KMS-11 (cell line): ENCODE measurements around the gene KRT39.

Experiments used
- H2AFZ ChIP-seq: fragments of 200-600 bp; sonication (generic); 2 replicates; pipeline ENCODE4 v1.6.1; 2016; ENCODE audit warnings: antibody characterized with exemption, mixed run types, low read depth
- H3K27ac ChIP-seq: fragments of 200-600 bp; sonication (generic); 2 replicates; pipeline ENCODE4 v1.6.1; 2016; ENCODE audit warnings: mild to moderate bottlenecking, mixed run types
- H3K27me3 ChIP-seq: fragments of 200-600 bp; sonication (generic); 2 replicates; pipeline ENCODE4 v1.6.1; 2017; ENCODE audit warnings: mild to moderate bottlenecking, low read depth, mixed run types, moderate library complexity; ENCODE audit not compliant: insufficient read depth
- H3K36me3 ChIP-seq: fragments of 200-600 bp; sonication (generic); 2 replicates; pipeline ENCODE4 v1.6.1; 2017; ENCODE audit warnings: mild to moderate bottlenecking, mixed run types; ENCODE audit not compliant: insufficient read depth
- H3K4me1 ChIP-seq: fragments of 200-600 bp; sonication (generic); 2 replicates; pipeline ENCODE4 v1.6.1; 2016; ENCODE audit warnings: mild to moderate bottlenecking, low read depth, mixed run types; ENCODE audit not compliant: poor library complexity, severe bottlenecking
- H3K4me2 ChIP-seq: fragments of 200-600 bp; sonication (generic); 2 replicates; pipeline ENCODE4 v1.7.0; 2016; ENCODE audit warnings: mild to moderate bottlenecking, mixed run types
- H3K4me3 ChIP-seq: fragments of 200-600 bp; sonication (generic); IDR thresholded peaks from 2 replicates; pipeline ENCODE4 v1.6.1; 2017; ENCODE audit warnings: low read depth, low read length, mixed read lengths; ENCODE audit not compliant: insufficient read depth
- H3K79me2 ChIP-seq: fragments of 200-600 bp; sonication (generic); 2 replicates; pipeline ENCODE4 v1.6.1; 2016; ENCODE audit warnings: low read depth, mixed run types; ENCODE audit not compliant: insufficient read depth
- H3K9ac ChIP-seq: fragments of 200-600 bp; sonication (generic); 2 replicates; pipeline ENCODE4 v1.6.1; 2016; ENCODE audit warnings: mild to moderate bottlenecking, mixed run types
- H4K20me1 ChIP-seq: fragments of 200-600 bp; sonication (generic); 2 replicates; pipeline ENCODE4 v1.6.1; 2016; ENCODE audit warnings: mild to moderate bottlenecking, mixed run types; ENCODE audit not compliant: insufficient read depth
- TF ChIP-seq, protein P1 (sequence below): fragments of 200-600 bp; sonication (generic); conservative IDR thresholded peaks from 2 replicates; pipeline ENCODE4 v1.6.1; 2017; ENCODE audit warnings: low read depth, mild to moderate bottlenecking, antibody characterized with exemption, low read length, moderate library complexity, mixed read lengths

The KRT39 gene

DNA sequence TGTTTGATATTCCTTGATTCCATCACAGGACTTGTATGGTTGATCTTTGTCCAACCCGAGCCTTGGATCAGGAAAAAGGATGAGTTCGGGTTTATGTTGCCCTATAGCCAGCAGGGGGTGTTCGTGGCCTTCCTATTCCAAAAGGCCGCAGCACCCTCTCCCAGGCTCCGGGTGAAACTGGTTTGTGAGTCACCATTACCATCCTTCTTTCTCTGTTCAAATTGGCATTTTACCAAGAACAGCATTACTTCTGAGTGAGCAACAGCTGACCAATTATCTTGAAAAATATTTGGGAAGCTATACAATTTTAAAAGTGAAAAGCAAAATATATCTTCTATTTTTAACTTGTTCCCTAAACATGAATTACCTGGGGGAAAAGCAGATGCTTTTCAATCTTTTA is 57.4 kb downstream of the KRT39 start:
- Histone ChIP-seq H3K4me1 (no peaks in the 10 kb centered on the region), H4K20me1 (no peaks in the 10 kb centered on the region), H2AFZ (no peak overlapping the region), H3K79me2 (no peaks in the 10 kb centered on the region), H3K4me3 (no peak overlapping the region), H3K4me2 (no peak overlapping the region), H3K27ac (no peak overlapping the region), H3K9ac (no peak overlapping the region), H3K36me3 (no peaks in the 10 kb centered on the region), H3K27me3 (no peaks in the 10 kb centered on the region)
- TF ChIP-seq, protein P1, sequence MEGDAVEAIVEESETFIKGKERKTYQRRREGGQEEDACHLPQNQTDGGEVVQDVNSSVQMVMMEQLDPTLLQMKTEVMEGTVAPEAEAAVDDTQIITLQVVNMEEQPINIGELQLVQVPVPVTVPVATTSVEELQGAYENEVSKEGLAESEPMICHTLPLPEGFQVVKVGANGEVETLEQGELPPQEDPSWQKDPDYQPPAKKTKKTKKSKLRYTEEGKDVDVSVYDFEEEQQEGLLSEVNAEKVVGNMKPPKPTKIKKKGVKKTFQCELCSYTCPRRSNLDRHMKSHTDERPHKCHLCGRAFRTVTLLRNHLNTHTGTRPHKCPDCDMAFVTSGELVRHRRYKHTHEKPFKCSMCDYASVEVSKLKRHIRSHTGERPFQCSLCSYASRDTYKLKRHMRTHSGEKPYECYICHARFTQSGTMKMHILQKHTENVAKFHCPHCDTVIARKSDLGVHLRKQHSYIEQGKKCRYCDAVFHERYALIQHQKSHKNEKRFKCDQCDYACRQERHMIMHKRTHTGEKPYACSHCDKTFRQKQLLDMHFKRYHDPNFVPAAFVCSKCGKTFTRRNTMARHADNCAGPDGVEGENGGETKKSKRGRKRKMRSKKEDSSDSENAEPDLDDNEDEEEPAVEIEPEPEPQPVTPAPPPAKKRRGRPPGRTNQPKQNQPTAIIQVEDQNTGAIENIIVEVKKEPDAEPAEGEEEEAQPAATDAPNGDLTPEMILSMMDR = peak; percentile 94
